B cell (primary cell): ENCODE measurements around the gene LACTB. TPM values are rescaled to one million over a fixed set of nuclear protein-coding genes. Genes with fewer than 3 reads are reported as not detected.

Experiments
- ATAC-seq: fragments of 200-7000 bp; cut with Tn5 transposase; one replicate; pipeline ENCODE4 v1.10.0; 2021; ENCODE audit warnings: low read depth, mild to moderate bottlenecking, moderate number of reproducible peaks, moderate library complexity
- CTCF ChIA-PET: fragments of 350-600 bp; sonication (Branson Sonifier 250); formaldehyde crosslinking; loops from one replicate; lab custom pipeline; 2021; ENCODE audit warnings: antibody characterized with exemption, inconsistent platforms; lab: Charles Lee
- POLR2A ChIA-PET: fragments of 350-600 bp; sonication (Branson Sonifier 250); formaldehyde crosslinking; loops from one replicate; lab custom pipeline; 2021; ENCODE audit warnings: antibody characterized with exemption; lab: Charles Lee
- DNase-seq: peaks from one replicate; pipeline ENCODE4 v3.0.0; 2013
- H2AFZ ChIP-seq: 2 replicates; pipeline ENCODE4 v1.6.1; 2012; ENCODE audit warnings: mild to moderate bottlenecking, low read depth, low read length; ENCODE audit not compliant: insufficient read depth, poor library complexity, severe bottlenecking
- H3K27ac ChIP-seq, 2 donors: 1 replicate in 1 of 2; 2 replicates in 1 of 2; pipeline ENCODE4 v1.5.1; 2012 to 2013; ENCODE audit warnings: low read length in 2 of 2, mild to moderate bottlenecking in 2 of 2, moderate library complexity in 1 of 2
- H3K27me3 ChIP-seq, 4 experiments: fragments of 200-600 bp in 1 of 4; sonication (generic) in 1 of 4; replicated peaks in 1 of 4; 1 replicate in 2 of 4; 2 replicates in 2 of 4; pipeline versions ENCODE4 v1.6.1 to v1.7.0; 2013 to 2016; ENCODE audit warnings: low read length in 3 of 4, mild to moderate bottlenecking in 2 of 4, mixed read lengths in 1 of 4, moderate library complexity in 1 of 4; ENCODE audit not compliant: insufficient read depth in 4 of 4, control insufficient read depth in 3 of 4; ENCODE audit errors: control extremely low read depth in 1 of 4
- H3K36me3 ChIP-seq, 2 experiments: replicated peaks in 1 of 2; 1 replicate in 1 of 2; 2 replicates in 1 of 2; pipeline versions ENCODE4 v1.6.1 to v1.7.1; 2013; ENCODE audit warnings: low read length in 1 of 2; ENCODE audit not compliant: insufficient read depth in 2 of 2, control insufficient read depth in 1 of 2; ENCODE audit errors: control extremely low read depth in 1 of 2, extremely low read depth in 1 of 2
- H3K4me1 ChIP-seq, 2 donors: fragments of 200-600 bp in 1 of 2; sonication (generic) in 1 of 2; 1 replicate in 1 of 2; 2 replicates in 1 of 2; pipeline versions ENCODE4 v1.5.1 to v1.6.1; 2013 to 2017; ENCODE audit warnings: low read length in 2 of 2; ENCODE audit not compliant: control insufficient read depth in 2 of 2, insufficient read depth in 2 of 2
- H3K4me2 ChIP-seq: replicated peaks from 2 replicates; pipeline ENCODE3; 2012; ENCODE audit warnings: mild to moderate bottlenecking, low read depth, low read length; ENCODE audit not compliant: poor library complexity, severe bottlenecking
- H3K4me3 ChIP-seq, 5 experiments: fragments of 200-600 bp in 1 of 5; sonication (generic) in 1 of 5; 1 replicate in 3 of 5; 2 replicates in 2 of 5; pipeline versions ENCODE4 v1.5.1 to v1.7.0; 2011 to 2016; ENCODE audit warnings: low read length in 4 of 5, mild to moderate bottlenecking in 4 of 5, low read depth in 2 of 5, control low read depth in 1 of 5, moderate library complexity in 1 of 5; ENCODE audit not compliant: insufficient read depth in 1 of 5; ENCODE audit errors: control extremely low read depth in 1 of 5, extremely low read depth in 1 of 5
- H3K79me2 ChIP-seq: fragments of 200-600 bp; sonication (generic); one replicate; pipeline ENCODE4 v1.6.0; 2016; ENCODE audit warnings: low read length; ENCODE audit not compliant: control insufficient read depth, insufficient read depth
- H3K9ac ChIP-seq: fragments of 200-600 bp; sonication (generic); 2 replicates; pipeline ENCODE4 v1.6.1; 2017; ENCODE audit warnings: mild to moderate bottlenecking, low read length, moderate library complexity
- H3K9me3 ChIP-seq, 3 donors: one replicate each; pipeline versions ENCODE4 v1.6.1 to v1.7.1; 2013; ENCODE audit warnings: low read length in 2 of 3; ENCODE audit not compliant: control insufficient read depth in 2 of 3, insufficient read depth in 1 of 3; ENCODE audit errors: control extremely low read depth in 1 of 3
- H4K20me1 ChIP-seq: 2 replicates; pipeline ENCODE4 v1.6.0; 2012; ENCODE audit warnings: mild to moderate bottlenecking, low read length; ENCODE audit not compliant: insufficient read depth, control insufficient read depth, poor library complexity, severe bottlenecking
- H3K27ac Mint-ChIP-seq: one replicate; pipeline ENCODE4 v1.8.0; 2021; ENCODE audit warnings: mixed read lengths
- H3K27me3 Mint-ChIP-seq: one replicate; pipeline ENCODE4 v1.8.0; 2021; ENCODE audit warnings: mixed read lengths
- H3K4me1 Mint-ChIP-seq: one replicate; pipeline ENCODE4 v1.8.0; 2021; ENCODE audit warnings: mixed read lengths
- H3K4me3 Mint-ChIP-seq: one replicate; pipeline ENCODE4 v1.8.0; 2021; ENCODE audit warnings: mixed read lengths
- H3K9me3 Mint-ChIP-seq: one replicate; pipeline ENCODE4 v1.8.0; 2022; ENCODE audit warnings: mixed read lengths; ENCODE audit not compliant: insufficient read depth
- EZH2 ChIP-seq: IDR thresholded peaks from 2 replicates; pipeline ENCODE4 v1.6.1; 2012; ENCODE audit warnings: borderline replicate concordance, low read depth, mild to moderate bottlenecking, moderate library complexity, low read length; ENCODE audit not compliant: insufficient read depth, poor library complexity, severe bottlenecking
- WGBS: methylation state at CpG from one replicate; pipeline ENCODE4 v1.1.5; 2013; ENCODE audit warnings: missing lambda C conversion rate; ENCODE audit not compliant: insufficient coverage; 5-methylcytosine and 5-hydroxymethylcytosine counted together
- intact Hi-C: fragments of 100-400 bp; cut with micrococcal nuclease; formaldehyde crosslinking; loops from one replicate; pipeline ENCODE4 v1.10.0; 2022
- polyA plus RNA-seq: library from polyadenylated mRNA; depleted of rRNA; stranded (reverse); fragments of >200 nt; gene quantifications from 2 replicates; pipeline ENCODE4 v1.2.3, GENCODE V29; 2012
- total RNA-seq, 2 donors: library from RNA; stranded (reverse); fragments of 120-200 nt in 1 of 2; gene quantifications; 1 replicate in 1 of 2; 2 replicates in 1 of 2; pipeline versions ENCODE4 v1.2.3 to v1.2.4, GENCODE V29; 2013 to 2022
- TF ChIP-seq, protein P1 (sequence below): fragments of 200-600 bp; IDR thresholded peaks from one replicate; pipeline ENCODE4 v1.8.0; 2022; ENCODE audit warnings: antibody characterized with exemption, mild to moderate bottlenecking

LACTB gene
- total and polyA plus RNA-seq, 2 donors (not counting 1 experiment from before 2014, with no cell fraction given): 5.0 to 20.0 TPM

DNA sequence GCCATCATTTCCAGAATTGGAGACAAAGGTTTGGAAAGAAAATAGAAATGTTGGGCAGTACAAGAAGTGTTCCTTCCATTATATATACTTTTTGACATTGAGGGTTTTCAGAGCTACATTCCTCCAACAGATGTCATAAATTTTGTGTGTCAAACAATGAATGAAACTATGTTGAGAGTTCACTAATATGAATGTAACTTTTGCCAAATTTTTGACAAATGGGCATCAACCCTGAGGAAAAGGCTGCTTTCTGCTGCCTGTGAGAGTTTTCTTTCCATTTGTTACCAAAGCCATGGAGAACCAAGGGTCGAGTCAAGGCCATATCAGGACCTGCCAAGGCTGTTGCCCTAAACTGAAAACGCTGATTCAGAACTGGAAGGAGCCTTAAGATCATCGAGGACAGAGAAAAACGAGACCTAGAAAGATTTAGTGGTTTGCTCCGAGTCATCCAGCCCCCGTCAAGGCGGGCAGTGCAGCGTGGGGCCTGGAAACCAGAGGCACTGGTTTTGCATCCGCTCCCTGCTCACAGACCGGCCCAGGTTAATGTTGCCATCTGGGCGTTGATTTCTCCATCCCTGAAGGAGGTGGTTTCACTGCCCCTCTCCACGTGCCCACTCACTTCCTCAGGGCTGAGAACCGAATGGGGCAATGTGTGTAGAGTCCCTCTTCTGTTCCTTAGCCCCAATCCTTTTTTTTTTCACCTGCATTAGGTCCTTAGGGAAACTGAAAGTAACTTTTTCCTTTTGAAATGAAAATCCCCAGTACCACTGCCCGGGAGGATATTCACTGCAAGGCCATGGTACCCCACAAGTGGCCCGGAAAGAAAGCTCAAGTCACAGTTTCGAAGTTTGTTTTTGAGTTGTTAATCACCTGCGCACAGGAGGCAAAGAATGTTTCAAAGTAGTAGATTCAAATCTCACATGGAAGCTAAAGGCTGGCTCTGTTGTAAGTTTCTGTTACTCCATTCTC, 46.4 kb upstream of the LACTB start:
- intact Hi-C loops: no loop called here
- Mint-ChIP-seq H3K27me3 (peaks cover 23% of the 10 kb centered on the region), H3K4me1 (no peaks in the 10 kb centered on the region), H3K27ac (no peak overlapping the region), H3K9me3 (no peaks in the 10 kb centered on the region), H3K4me3 (no peak overlapping the region)
- H3K27ac ChIP-seq: no peak overlapping the region
- no peak overlapping the region for H3K9ac ChIP-seq
- no peaks in the 10 kb centered on the region for H3K4me1 ChIP-seq
- H3K27me3 ChIP-seq: peaks cover 0 to 2% (median 0%) of the 10 kb centered on the region in 4 experiments
- H2AFZ ChIP-seq: no peak overlapping the region
- no peaks in the 10 kb centered on the region for H4K20me1 ChIP-seq
- H3K4me3 ChIP-seq: no peak overlapping the region
- TF ChIP-seq, protein P1, sequence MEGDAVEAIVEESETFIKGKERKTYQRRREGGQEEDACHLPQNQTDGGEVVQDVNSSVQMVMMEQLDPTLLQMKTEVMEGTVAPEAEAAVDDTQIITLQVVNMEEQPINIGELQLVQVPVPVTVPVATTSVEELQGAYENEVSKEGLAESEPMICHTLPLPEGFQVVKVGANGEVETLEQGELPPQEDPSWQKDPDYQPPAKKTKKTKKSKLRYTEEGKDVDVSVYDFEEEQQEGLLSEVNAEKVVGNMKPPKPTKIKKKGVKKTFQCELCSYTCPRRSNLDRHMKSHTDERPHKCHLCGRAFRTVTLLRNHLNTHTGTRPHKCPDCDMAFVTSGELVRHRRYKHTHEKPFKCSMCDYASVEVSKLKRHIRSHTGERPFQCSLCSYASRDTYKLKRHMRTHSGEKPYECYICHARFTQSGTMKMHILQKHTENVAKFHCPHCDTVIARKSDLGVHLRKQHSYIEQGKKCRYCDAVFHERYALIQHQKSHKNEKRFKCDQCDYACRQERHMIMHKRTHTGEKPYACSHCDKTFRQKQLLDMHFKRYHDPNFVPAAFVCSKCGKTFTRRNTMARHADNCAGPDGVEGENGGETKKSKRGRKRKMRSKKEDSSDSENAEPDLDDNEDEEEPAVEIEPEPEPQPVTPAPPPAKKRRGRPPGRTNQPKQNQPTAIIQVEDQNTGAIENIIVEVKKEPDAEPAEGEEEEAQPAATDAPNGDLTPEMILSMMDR: no peak
- no peak for TF ChIP-seq EZH2
- CTCF ChIA-PET: interaction anchor here (1.0 kb wide), 1 partner anchor 27 kb away, joined by 4 read pairs; no protein-coding TSS in a partner anchor
- no peaks in the 10 kb centered on the region for H3K36me3 ChIP-seq
- POLR2A ChIA-PET: no interaction called here
- 80% methylated on average over 14 of the region's 17 CpGs for WGBS
- H3K4me2 ChIP-seq: no peak overlapping the region
- no peaks in the 10 kb centered on the region for H3K9me3 ChIP-seq
- DNase-seq: no peak
- no peaks in the 10 kb centered on the region for H3K79me2 ChIP-seq
- ATAC-seq: no peak
